NK-92 (cell line): Measurements from ENCODE around the gene ILF2.
"Not testable (repeated sequence)": the region's sequence is repeated elsewhere in the genome, so short reads cannot be mapped to it uniquely, and the experiment has no call there.

Experiments
- DNase-seq: peaks from one replicate; lab custom pipeline; 2025; ENCODE audit not compliant: unreplicated experiment; lab: John Stamatoyannopoulos, UW

The ILF2 gene

GRCh38 chr1:153670859-153671627, at the start of gene ILF2:
ILF2 (minus strand) TSS chr1:153670993; CDS start chr1:153670922, 71 bp downstream.
- DNase-seq = peak; percentile 43

- DNase-seq = no peak
Observed at GRCh38 chr1:153717330-153717729, 46.5 kb upstream of the ILF2 start.

- DNase-seq = not testable (repeated sequence)
Observed at GRCh38 chr1:153716211-153716610, 45.4 kb upstream of the ILF2 start.

GRCh38 chr1:153711026-153711425, 40.2 kb upstream of the ILF2 start:
- DNase-seq = no peak

- no peak for DNase-seq
Observed at GRCh38 chr1:153705484-153705883, 34.7 kb upstream of the ILF2 start.

- no peak for DNase-seq
Observed at GRCh38 chr1:153699768-153700167, 29.0 kb upstream of the ILF2 start.

- DNase-seq = no peak
Observed at GRCh38 chr1:153698923-153699714, 28.3 kb upstream of the ILF2 start.

GRCh38 chr1:153698020-153698922, 27.5 kb upstream of the ILF2 start:
- no peak for DNase-seq

GRCh38 chr1:153697191-153698019, 26.6 kb upstream of the ILF2 start:
- no peak for DNase-seq

GRCh38 chr1:153696741-153697140, 25.9 kb upstream of the ILF2 start:
- no peak for DNase-seq

GRCh38 chr1:153693466-153693865, 22.7 kb upstream of the ILF2 start:
- DNase-seq = no peak

GRCh38 chr1:153688736-153689328, 18.0 kb upstream of the ILF2 start:
- DNase-seq = no peak

GRCh38 chr1:153688276-153688675, 17.5 kb upstream of the ILF2 start:
- no peak for DNase-seq

GRCh38 chr1:153687346-153688125, 16.7 kb upstream of the ILF2 start:
- DNase-seq = no peak

GRCh38 chr1:153685544-153686340, 14.9 kb upstream of the ILF2 start:
- no peak for DNase-seq

- DNase-seq = no peak
Observed at GRCh38 chr1:153684892-153685291, 14.1 kb upstream of the ILF2 start.

GRCh38 chr1:153683854-153684253, 13.1 kb upstream of the ILF2 start:
- no peak for DNase-seq

- DNase-seq = no peak
Observed at GRCh38 chr1:153682730-153683129, 11.9 kb upstream of the ILF2 start.

- no peak for DNase-seq
Observed at GRCh38 chr1:153680120-153680403, 9.3 kb upstream of the ILF2 start.
